Kidney epithelial cell (primary cell): ENCODE results near the gene KLF7. TPM values are rescaled to one million over a fixed set of nuclear protein-coding genes. Genes with fewer than 3 reads are reported as not detected.

Experiments
- DNase-seq: peaks from one replicate; pipeline ENCODE4 v3.0.0-alpha.2; 2010; ENCODE audit warnings: low read depth
- H3K27me3 ChIP-seq: 2 replicates; pipeline ENCODE4 v1.6.0; 2011; ENCODE audit warnings: low read length; ENCODE audit not compliant: control insufficient read depth, insufficient read depth
- H3K36me3 ChIP-seq: 2 replicates; pipeline ENCODE4 v1.5.1; 2011; ENCODE audit warnings: low read length; ENCODE audit not compliant: control insufficient read depth, insufficient read depth
- H3K4me3 ChIP-seq: 2 replicates; pipeline ENCODE4 v1.5.1; 2011; ENCODE audit warnings: low read depth, mild to moderate bottlenecking, control low read depth, low read length
- CTCF ChIP-seq: IDR thresholded peaks from 2 replicates; pipeline ENCODE4 v1.5.1; 2011; ENCODE audit warnings: mild to moderate bottlenecking, moderate library complexity, low read length, control low read depth, inconsistent platforms; ENCODE audit not compliant: insufficient read depth, poor library complexity, severe bottlenecking
- total RNA-seq: library from RNA; depleted of rRNA; stranded (reverse); fragments of >200 nt; gene quantifications from 2 replicates; pipeline ENCODE4 v1.2.3, GENCODE V29; 2015

The KLF7 gene
- total RNA-seq, 1 donor from 2014 or later: 58.7 TPM

DNA sequence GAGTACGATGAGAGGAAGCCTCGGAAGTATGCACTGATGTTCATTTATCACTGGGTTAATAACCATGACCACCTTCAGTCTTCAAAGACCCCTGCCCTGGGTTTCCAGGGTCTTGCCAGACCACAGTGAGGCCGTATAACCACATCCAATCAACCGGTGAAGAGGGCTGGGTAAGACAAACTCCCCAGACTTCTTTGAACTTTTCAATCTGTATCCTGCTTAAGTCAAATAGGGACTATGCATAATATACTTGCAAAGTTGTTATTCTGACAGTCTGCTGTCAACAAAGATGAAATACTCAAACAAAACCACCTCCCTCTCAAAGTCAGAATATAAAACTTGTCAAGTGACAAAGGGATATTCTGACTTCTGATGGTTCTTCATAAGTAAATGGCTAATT is 54.0 kb downstream of the KLF7 start:
- no peak for DNase-seq
- Histone ChIP-seq H3K4me3 (no peak overlapping the region), H3K27me3 (no peaks in the 10 kb centered on the region), H3K36me3 (no peaks in the 10 kb centered on the region)
- no peak for TF ChIP-seq CTCF

- Histone ChIP-seq H3K27me3 (no peaks in the 10 kb centered on the region), H3K4me3 (no peak overlapping the region), H3K36me3 (no peaks in the 10 kb centered on the region)
- TF ChIP-seq CTCF: no peak
- no peak for DNase-seq
Measured at GRCh38 chr2:207110715-207111114, 55.0 kb downstream of the KLF7 start.

GRCh38 chr2:207110310-207110709 is 55.4 kb downstream of the KLF7 start:
- Histone ChIP-seq H3K4me3 (no peak overlapping the region), H3K27me3 (no peaks in the 10 kb centered on the region), H3K36me3 (no peaks in the 10 kb centered on the region)
- no peak for TF ChIP-seq CTCF
- DNase-seq: no peak

DNA sequence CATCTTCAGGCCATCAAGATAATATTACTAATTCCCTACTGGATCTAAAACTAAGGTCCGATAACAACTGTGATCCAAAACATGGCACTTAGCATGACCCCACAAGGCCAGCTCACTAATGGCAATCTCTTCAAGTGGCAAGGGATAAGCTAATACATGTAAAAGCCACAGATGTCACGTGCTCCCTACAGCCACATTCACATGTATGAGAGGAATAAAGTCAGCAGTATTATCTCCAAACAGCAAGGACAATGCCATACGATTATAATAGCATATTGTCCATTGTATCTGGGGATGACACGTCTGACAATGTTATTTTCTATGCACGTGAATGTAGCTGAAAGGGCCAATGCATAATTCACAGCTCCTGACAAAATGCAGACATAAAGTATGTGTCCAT is 56.0 kb downstream of the KLF7 start:
- DNase-seq: no peak
- Histone ChIP-seq H3K27me3 (no peaks in the 10 kb centered on the region), H3K36me3 (no peaks in the 10 kb centered on the region), H3K4me3 (no peak overlapping the region)
- no peak for TF ChIP-seq CTCF

GRCh38 chr2:207108440-207108839 is 57.3 kb downstream of the KLF7 start:
- no peak for DNase-seq
- TF ChIP-seq CTCF: no peak
- no peak overlapping the region for H3K4me3 ChIP-seq
- H3K36me3 ChIP-seq: no peaks in the 10 kb centered on the region
- H3K27me3 ChIP-seq: no peaks in the 10 kb centered on the region

DNA sequence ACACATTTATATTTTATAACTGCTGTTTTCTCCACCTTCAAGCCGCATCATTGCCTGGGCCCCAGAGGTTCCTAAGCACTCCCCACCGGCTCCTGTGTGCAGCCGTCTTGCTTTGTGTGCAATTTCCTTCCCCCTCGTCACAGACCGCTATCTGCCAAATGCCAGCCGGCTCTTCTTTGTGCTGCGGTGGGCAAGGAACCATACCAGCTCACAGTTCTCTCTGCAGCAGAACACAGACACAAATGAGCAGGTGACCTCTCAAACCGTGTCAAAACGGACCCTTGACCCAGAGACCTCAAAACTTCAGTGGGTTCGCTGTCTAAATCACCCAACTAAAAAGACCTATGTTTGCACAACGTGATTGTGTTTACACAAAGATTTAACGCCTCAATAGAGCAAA is 58.2 kb downstream of the KLF7 start:
- no peak for DNase-seq
- Histone ChIP-seq H3K4me3 (no peak overlapping the region), H3K36me3 (no peaks in the 10 kb centered on the region)

More for the DNA sequence above, 58.2 kb downstream of the KLF7 start:
- TF ChIP-seq CTCF: no peak
- H3K27me3 ChIP-seq: no peaks in the 10 kb centered on the region
